GM18951 (cell line): ENCODE measurements around the gene LMBR1L.

Source experiments
- POLR2A ChIP-seq: IDR thresholded peaks from 4 replicates; pipeline ENCODE4 v1.6.1; 2011; ENCODE audit warnings: mild to moderate bottlenecking; ENCODE audit not compliant: insufficient read length, insufficient read depth; ENCODE audit errors: extremely low read depth
- in situ Hi-C: fragments of 300-500 bp; cut with MboI; formaldehyde crosslinking; loops from one replicate; pipeline ENCODE4 v1.12.0; 2022; ENCODE audit warnings: low sequenced_read_pairs, mixed read lengths, inconsistent platforms; ENCODE audit not compliant: unreplicated experiment

The LMBR1L gene

DNA sequence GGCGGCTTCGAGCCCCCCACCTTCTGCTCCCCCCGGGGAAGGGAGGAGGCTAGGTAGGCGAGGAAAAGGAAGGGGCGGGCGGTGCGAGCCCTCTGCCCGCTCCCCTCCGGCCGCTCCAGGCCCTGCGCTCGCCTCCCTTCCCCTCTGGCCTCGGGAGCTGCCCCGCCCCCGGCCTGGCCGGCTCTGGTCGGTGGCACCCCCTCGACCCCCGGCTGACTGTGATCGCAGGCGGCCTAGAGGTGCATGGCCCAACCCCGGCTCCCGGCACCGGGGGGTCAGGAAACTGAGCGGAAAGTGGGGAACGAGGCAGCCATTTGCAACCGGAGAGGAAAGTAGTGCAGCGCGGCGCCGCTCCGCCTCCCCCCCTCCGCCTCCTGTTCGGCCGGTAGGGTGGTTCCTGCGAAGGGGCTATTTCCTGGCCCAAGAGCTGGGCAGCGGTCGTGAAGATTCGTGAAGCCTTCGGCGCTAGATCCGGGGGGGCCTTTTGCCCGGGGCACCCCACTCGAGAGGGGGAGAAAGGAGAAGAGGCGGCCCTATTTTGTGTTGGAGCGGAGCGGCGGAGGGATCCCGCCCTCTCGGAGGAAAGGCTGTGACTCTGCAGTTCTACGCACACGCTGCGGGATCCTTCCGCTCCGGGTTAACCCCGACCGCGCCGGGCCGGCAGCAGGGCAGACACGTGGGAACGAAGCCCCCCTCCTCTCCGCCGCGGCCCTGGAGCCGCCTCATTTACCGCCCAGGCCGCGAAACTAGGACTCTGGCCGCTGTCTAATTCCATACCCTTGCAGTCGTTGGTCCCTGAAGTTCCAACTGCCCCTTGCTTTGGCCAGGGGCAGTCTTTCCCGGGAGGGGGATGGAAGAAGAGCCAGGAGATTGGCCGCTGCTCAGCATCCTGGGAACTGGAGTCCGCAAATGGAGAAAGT is 50.1 kb downstream of the LMBR1L start, which contains the start of gene KMT2D:
KMT2D (minus strand) TSS at position 558 of the 920 bp plus-strand sequence. CDS start 5,470 bp downstream, outside the sequence.
- TF ChIP-seq POLR2A = peak; percentile 77
- in situ Hi-C loops = no loop called here

DNA sequence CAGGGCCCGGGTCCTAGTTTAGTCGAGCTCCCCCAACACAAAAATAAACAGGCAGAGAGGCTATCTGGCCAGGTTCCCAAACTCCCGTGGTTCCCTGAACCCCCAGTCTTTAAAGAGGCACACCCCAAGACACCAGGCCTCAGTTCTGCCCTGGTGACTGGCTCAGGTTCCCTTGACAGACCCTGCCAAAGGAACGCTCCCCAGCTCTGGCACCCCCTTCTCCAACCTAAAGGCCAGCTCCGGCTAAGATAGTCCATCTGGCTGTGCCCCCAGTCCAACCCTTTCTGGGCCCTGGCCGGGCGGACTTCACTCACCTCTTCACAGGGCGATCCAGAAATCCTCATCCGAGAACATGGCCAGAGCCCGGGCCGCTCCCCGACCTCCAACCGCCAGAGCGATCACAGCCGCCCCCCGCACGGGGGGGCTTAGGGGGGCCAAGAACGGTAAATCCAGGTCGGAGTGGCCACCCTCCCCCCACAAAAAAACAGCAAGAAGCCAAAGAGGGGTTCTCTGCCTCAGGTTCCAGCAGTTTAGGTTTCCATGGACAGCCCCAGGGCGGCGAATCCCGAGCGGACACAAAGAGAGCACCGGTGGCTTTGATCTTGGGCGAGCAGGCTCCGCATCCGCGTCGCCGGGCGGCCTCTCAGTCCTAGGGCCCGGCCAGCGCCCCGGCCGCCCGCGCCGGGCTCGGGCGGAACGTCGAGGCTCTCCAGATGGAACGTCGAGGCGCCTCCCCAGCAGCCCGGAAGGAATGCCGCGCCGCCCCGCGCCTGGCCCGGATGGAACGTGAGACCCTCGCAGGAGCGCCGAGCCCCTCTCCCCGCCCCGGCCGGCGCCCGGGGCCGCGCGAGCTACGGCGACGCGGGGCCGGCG is 51.1 kb downstream of the LMBR1L start:
- no peak for TF ChIP-seq POLR2A
- in situ Hi-C loops = no loop called here

DNA sequence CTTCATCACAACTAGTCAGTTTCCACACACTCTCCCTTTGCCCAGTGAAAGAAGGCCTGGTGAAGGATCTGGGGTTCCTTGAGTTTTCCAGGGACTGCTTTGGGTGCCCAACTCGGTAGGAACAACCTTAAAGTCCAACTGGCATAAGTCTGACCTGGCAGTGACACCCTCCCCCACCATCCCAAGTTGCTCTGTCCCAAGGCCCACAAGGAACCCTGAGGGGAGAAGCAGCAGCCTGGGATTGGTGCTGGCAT is 51.7 kb downstream of the LMBR1L start:
- in situ Hi-C loops = no loop called here
- no peak for TF ChIP-seq POLR2A

DNA sequence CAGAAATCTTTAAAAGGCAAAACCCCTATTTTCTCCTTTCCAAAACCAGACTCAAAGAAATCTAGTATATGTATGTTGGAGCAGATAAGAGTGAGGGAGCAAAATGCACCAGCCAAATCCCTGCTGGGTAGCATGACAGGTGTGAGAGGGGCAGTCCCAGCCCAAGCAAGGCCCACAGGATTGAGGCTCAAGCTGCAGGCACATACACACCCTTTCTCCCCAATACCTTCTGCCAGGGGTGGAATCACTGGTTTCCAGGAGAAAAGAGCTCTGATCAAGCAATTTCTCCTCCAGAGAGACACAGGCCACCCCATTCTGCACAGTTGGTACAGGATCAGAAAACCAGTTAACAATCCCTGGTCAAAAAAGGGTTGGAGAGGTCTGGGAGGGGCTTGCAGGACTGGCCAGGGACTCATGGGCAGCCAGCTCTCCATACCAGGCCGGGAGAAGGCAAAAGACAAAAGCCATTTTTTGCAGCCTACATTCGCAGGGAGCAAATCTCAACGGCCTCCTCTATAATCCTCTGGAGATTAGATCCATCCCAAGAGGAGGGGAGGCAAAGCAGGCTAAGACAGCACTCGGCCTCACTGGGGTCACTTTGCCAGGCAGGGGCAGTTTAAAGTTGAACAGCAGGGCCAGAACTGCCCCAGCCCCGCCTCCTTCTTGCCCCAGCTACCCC is 52.1 kb downstream of the LMBR1L start:
- no peak for TF ChIP-seq POLR2A
- in situ Hi-C loops = no loop called here

DNA sequence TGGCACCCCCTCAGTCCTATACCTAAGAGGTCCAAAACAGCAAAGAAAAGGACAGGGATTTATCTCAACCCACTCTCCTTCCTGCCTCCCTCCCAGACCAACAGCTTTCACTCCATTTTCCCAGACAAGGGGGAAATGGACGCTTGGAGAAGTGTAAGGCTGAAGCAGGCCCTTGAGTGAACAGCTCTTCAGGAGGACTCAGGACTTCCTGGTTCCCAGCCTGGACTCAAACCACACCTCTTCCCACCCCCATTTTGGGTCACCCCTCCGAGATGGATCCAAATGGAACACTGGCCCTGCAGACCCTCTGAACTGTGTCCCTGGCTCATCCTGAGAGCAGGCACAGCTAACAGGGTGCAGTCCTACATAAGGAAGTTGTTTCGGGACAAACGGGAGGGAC is 52.8 kb downstream of the LMBR1L start:
- no peak for TF ChIP-seq POLR2A
- in situ Hi-C loops = no loop called here

DNA sequence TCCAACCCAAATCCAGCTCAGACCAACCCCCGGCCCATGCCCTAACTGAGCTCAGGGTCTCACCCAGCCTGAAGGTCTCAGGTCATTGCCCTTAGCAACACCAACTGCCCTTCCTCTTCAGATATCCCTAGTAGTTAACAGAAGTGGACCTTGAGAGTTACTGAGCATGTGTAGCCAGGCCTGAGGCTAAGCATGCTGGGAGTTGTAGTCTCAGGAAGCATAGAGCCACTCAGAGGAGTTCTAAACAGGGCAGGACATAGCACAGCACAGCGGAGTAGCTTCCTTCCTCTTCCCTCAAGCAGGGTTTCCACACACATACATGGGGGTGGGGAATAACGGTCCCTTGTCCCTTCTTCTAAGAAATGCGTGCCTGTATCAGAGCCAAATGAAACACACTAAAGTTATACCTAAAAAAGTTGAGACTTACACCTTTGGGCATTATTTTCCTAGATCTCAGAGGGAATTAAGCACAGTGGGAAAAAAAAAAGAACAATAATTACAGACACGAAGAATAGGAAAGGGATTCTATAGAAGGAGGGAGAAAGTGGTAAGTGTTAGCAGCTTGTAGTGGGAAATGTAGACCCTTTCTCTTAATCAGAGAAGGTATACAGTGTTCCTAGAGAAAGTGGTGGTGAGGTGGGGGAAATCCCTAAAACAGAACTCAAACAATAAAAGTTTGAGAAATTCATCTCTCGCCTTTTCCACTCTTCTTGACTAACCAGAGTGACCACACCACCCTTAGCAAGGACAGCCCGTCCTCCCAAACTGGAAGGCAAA is 54.5 kb downstream of the LMBR1L start:
- no peak for TF ChIP-seq POLR2A
- in situ Hi-C loops = no loop called here

DNA sequence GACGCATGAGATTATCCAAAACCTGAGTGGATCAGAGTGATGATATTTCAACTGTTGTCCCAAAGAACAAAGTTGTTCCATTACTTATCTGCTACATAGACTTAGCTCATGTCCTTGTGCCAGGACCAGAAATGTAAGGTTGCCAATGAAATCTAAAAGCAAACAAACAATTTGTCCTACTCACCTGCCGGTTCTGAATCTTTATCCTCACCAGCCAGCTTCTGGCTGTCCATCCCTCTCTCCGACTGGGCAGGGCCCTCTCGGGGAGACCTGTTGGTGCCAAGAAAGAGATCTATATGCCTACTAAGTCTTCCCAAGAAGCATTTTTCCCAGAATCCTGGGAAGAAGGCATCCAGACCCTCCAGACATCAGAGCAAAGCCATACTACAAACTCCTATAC is 55.6 kb downstream of the LMBR1L start:
- in situ Hi-C loops = no loop called here
- no peak for TF ChIP-seq POLR2A

DNA sequence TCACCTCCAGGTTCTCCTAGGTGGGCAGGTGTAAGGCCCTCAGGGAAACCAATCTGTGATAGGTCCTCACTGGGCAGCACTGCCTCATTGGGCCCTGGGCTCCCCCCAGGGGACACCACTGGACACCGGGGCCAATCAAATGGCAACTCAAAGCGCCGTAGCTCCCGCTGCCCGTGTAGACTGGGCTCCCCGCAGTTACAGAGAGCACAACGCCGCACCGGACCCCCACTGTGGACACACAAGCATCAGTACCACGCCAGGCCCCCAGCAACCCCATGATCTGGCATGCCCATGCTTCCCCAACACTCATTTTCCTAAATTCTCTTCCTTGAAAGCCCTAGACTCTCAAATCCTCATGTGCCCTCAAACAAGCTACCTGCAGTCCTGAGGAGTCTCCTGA is 56.1 kb downstream of the LMBR1L start:
- TF ChIP-seq POLR2A = no peak
- in situ Hi-C loops = no loop called here

DNA sequence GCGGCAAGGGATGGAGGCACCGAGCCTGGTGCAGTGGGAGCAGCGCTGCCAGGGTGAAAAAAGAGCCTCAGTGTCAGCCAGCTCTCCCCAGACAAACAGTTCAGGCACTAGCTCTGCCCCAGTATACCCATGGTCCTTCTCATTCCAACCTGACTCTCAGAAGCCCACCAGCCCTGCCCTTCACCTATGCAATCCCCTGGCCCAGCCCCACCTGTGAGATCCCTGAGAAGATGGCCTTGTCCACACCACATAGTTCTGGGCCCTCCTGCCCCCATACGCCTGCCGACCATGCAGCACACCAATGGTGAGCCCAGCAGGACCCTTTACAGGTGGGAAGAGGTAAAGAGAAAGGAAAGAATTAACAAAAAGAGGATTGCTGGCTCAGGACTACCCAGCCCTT is 56.6 kb downstream of the LMBR1L start:
- no peak for TF ChIP-seq POLR2A
- in situ Hi-C loops = no loop called here

DNA sequence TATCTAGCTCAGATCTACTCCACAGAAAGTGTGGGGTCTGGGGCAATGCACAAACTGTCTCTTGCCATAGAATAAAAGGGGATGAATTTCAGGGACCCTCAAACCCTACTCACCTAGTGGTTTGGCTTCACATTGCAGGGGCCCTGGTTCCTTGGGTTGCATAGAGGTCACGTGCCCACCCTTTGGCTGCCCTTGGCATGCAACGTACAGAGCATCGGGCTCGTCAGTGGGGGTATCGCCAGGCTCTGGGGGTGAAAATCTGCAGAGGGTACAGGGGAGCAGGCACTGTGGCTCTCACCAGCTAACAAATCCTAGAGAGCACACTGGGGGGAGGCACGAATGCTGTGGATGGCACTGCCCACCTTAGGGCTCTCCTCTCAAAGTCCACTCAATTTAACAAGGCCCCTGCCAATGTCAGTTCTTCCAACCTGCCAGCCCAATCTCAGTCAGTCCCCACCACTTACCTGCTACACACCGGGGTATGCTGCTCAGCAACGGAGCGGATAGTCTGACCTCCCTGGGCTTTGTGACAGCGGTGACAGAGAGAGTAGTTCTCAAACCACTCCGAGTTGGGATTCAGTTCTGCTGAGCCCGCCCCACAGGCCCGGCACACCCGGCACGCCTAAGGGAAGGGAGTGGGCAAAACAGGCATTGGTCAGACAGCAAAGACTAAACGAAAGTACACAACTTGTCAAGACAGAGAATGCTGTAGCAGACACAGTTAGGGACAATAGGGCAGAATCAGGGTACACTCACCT is 58.0 kb downstream of the LMBR1L start:
- in situ Hi-C loops = no loop called here

DNA sequence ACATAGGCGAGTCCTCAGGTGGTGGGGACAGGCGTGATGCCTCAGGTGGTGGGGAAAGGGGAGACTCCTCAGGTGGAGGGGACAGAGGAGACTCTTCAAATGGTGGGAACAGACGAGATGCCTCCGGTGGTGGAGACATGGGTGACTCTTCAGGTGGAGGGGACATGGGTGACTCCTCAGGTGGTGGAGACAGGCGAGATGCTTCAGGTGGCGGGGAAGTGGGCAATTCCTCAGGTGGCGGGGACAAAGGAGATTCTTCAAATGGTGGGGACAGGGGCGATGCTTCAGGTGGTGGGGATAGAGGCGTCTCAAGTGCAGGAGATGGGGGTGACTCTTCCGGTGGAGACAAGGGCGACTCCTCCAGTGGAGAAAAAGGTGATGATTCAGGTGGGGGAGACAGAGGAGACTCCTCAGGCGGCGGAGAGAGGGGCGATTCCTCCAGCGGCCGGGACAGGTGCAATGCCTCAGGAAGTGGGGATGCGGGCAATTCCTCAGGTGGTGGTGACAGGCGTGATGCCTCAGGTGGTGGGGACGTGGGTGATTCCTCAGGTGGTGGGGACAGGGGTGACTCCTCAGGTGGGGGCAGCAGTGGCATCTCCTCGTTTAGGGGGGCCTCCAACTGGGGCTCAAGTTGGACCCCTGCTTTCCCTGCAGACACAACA is 58.7 kb downstream of the LMBR1L start:
- no peak for TF ChIP-seq POLR2A
- in situ Hi-C loops = no loop called here

More for the DNA sequence above, 58.0 kb downstream of the LMBR1L start:
- no peak for TF ChIP-seq POLR2A
